Natural killer cell (primary cell): ENCODE measurements around the gene ZNF532. TPM values are rescaled to one million over a fixed set of nuclear protein-coding genes. Genes with fewer than 3 reads are reported as not detected.

Source experiments
- ATAC-seq, 3 donors: fragments of 150-1000 bp in 2 of 3; fragments of 200-7000 bp in 1 of 3; cut with Tn5 transposase; 1 replicate in 1 of 3; 2 replicates in 2 of 3; pipeline ENCODE4 v1.10.0; 2021; ENCODE audit warnings: mild to moderate bottlenecking in 2 of 3, moderate library complexity in 2 of 3
- DNase-seq, 2 donors: peaks; one replicate each; pipeline versions ENCODE4 v3.0.0 to v3.0.0-alpha.2; 2013 to 2021; ENCODE audit warnings: mixed read lengths in 1 of 2
- H3K27ac ChIP-seq: one replicate; pipeline ENCODE4 v1.5.1; 2013; ENCODE audit warnings: mild to moderate bottlenecking, low read length
- H3K27me3 ChIP-seq: one replicate; pipeline ENCODE4 v1.6.1; 2013; ENCODE audit warnings: low read length; ENCODE audit not compliant: control insufficient read depth, insufficient read depth
- H3K36me3 ChIP-seq: one replicate; pipeline ENCODE4 v1.6.1; 2013; ENCODE audit warnings: low read length; ENCODE audit not compliant: control insufficient read depth, insufficient read depth
- H3K4me1 ChIP-seq: one replicate; pipeline ENCODE4 v1.6.1; 2013; ENCODE audit warnings: low read length; ENCODE audit not compliant: control insufficient read depth, insufficient read depth
- H3K4me3 ChIP-seq: one replicate; pipeline ENCODE4 v1.5.1; 2013; ENCODE audit warnings: low read length
- H3K9me3 ChIP-seq: one replicate; pipeline ENCODE4 v1.6.1; 2013; ENCODE audit warnings: low read length; ENCODE audit not compliant: control insufficient read depth, insufficient read depth
- H3K27ac Mint-ChIP-seq, 2 donors: one replicate each; pipeline ENCODE4 v1.8.0; 2022; ENCODE audit warnings: mild to moderate bottlenecking in 2 of 2, mixed read lengths in 2 of 2, moderate library complexity in 1 of 2
- H3K27me3 Mint-ChIP-seq, 2 donors: one replicate each; pipeline ENCODE4 v1.8.0; 2022; ENCODE audit warnings: low read depth in 2 of 2, mixed read lengths in 2 of 2
- H3K36me3 Mint-ChIP-seq: one replicate; pipeline ENCODE4 v1.8.0; 2022; ENCODE audit warnings: mixed read lengths
- H3K4me1 Mint-ChIP-seq, 2 donors: one replicate each; pipeline ENCODE4 v1.8.0; 2022; ENCODE audit warnings: mixed read lengths in 2 of 2
- H3K4me3 Mint-ChIP-seq: one replicate; pipeline ENCODE4 v1.8.0; 2022; ENCODE audit warnings: mild to moderate bottlenecking, moderate library complexity, mixed read lengths
- H3K9me3 Mint-ChIP-seq, 2 donors: one replicate each; pipeline ENCODE4 v1.8.0; 2022; ENCODE audit warnings: mixed read lengths in 2 of 2
- CTCF ChIP-seq: fragments of 200-600 bp; IDR thresholded peaks from one replicate; pipeline ENCODE4 v1.8.0; 2022; ENCODE audit warnings: antibody characterized with exemption
- WGBS: methylation state at CpG from one replicate; pipeline ENCODE4 v1.1.7; 2013; ENCODE audit warnings: missing lambda C conversion rate; ENCODE audit not compliant: insufficient coverage; 5-methylcytosine and 5-hydroxymethylcytosine counted together
- intact Hi-C: fragments of 100-400 bp; cut with micrococcal nuclease; formaldehyde crosslinking; loops from one replicate; pipeline ENCODE4 v1.14.2; 2022
- total RNA-seq, 4 donors: library from RNA; stranded (reverse); fragments of 120-200 nt in 1 of 4; gene quantifications; one replicate each; pipeline versions ENCODE4 v1.2.3 to v1.2.4, GENCODE V29; 2013 to 2022

ZNF532 gene
- total RNA-seq, 3 donors from 2014 or later (not counting 1 experiment from before 2014, with no cell fraction given): 4.8 to 28.5 (median 6.1) TPM

- H3K4me1 ChIP-seq: peaks cover 7% of the 10 kb centered on the region
- H3K27ac ChIP-seq: no peak overlapping the region
- ATAC-seq: no peak
- Mint-ChIP-seq H3K4me3 (no peak overlapping the region), H3K27ac (no peak overlapping the region), H3K9me3 (no peaks in the 10 kb centered on the region), H3K36me3 (no peaks in the 10 kb centered on the region), H3K27me3 (no peaks in the 10 kb centered on the region), H3K4me1 (peaks cover 7 to 8% of the 10 kb centered on the region in 2 donors)
- no peak for TF ChIP-seq CTCF
- no peak overlapping the region for H3K4me3 ChIP-seq
- intact Hi-C loops: no loop called here
- WGBS: 95% methylated on average over 11 of the region's 11 CpGs
- DNase-seq: no peak
- no peaks in the 10 kb centered on the region for H3K9me3 ChIP-seq
- no peaks in the 10 kb centered on the region for H3K36me3 ChIP-seq
- no peaks in the 10 kb centered on the region for H3K27me3 ChIP-seq
Observed at GRCh38 chr18:58901143-58901542, 36.5 kb downstream of the ZNF532 start.

GRCh38 chr18:58901783-58902182 is 37.1 kb downstream of the ZNF532 start:
- Histone ChIP-seq H3K27me3 (no peaks in the 10 kb centered on the region), H3K27ac (no peak overlapping the region), H3K4me3 (no peak overlapping the region), H3K36me3 (no peaks in the 10 kb centered on the region), H3K9me3 (no peaks in the 10 kb centered on the region), H3K4me1 (peaks cover 1% of the 10 kb centered on the region)
- Mint-ChIP-seq H3K36me3 (no peaks in the 10 kb centered on the region), H3K27me3 (no peaks in the 10 kb centered on the region), H3K9me3 (no peaks in the 10 kb centered on the region), H3K4me3 (no peak overlapping the region), H3K27ac (no peak overlapping the region), H3K4me1 (peaks cover under 1 to 2% of the 10 kb centered on the region in 2 donors)
- ATAC-seq (no peak), DNase-seq (no peak)
- no peak for TF ChIP-seq CTCF
- intact Hi-C loops: no loop called here
- 90% methylated on average over 7 of the region's 7 CpGs for WGBS

- DNase-seq (no peak), ATAC-seq (no peak)
- WGBS: 87% methylated on average over 5 of the region's 5 CpGs
- intact Hi-C loops: no loop called here
- H3K9me3 Mint-ChIP-seq: no peaks in the 10 kb centered on the region
- no peak overlapping the region for H3K27ac Mint-ChIP-seq
- no peak for TF ChIP-seq CTCF
- H3K4me1 ChIP-seq: no peaks in the 10 kb centered on the region
- H3K4me1 Mint-ChIP-seq: no peaks in the 10 kb centered on the region
- H3K4me3 Mint-ChIP-seq: no peak overlapping the region
- no peaks in the 10 kb centered on the region for H3K36me3 Mint-ChIP-seq
- peaks cover 2 to 3% of the 10 kb centered on the region in 2 donors for H3K27me3 Mint-ChIP-seq
- H3K27me3 ChIP-seq: no peaks in the 10 kb centered on the region
- no peaks in the 10 kb centered on the region for H3K36me3 ChIP-seq
- H3K27ac ChIP-seq: no peak overlapping the region
- no peaks in the 10 kb centered on the region for H3K9me3 ChIP-seq
- no peak overlapping the region for H3K4me3 ChIP-seq
Observed at GRCh38 chr18:58902961-58903360, 38.3 kb downstream of the ZNF532 start.

GRCh38 chr18:58903533-58903932 is 38.9 kb downstream of the ZNF532 start:
- Mint-ChIP-seq H3K9me3 (no peaks in the 10 kb centered on the region), H3K4me3 (no peak overlapping the region), H3K27me3 (peaks cover 2 to 8% of the 10 kb centered on the region in 2 donors), H3K4me1 (no peaks in the 10 kb centered on the region), H3K27ac (no peak overlapping the region), H3K36me3 (no peaks in the 10 kb centered on the region)
- ATAC-seq: no peak
- DNase-seq: no peak
- Histone ChIP-seq H3K4me1 (no peaks in the 10 kb centered on the region), H3K36me3 (no peaks in the 10 kb centered on the region), H3K4me3 (no peak overlapping the region), H3K9me3 (no peaks in the 10 kb centered on the region), H3K27ac (no peak overlapping the region), H3K27me3 (no peaks in the 10 kb centered on the region)
- 89% methylated on average over 7 of the region's 7 CpGs for WGBS
- intact Hi-C loops: no loop called here
- TF ChIP-seq CTCF: no peak
